BJ (cell line): ENCODE data around the gene RNF151. TPM values are rescaled to one million over a fixed set of nuclear protein-coding genes. Genes with fewer than 3 reads are reported as not detected.

Experiments
- CTCF ChIA-PET: fragments of 350-600 bp; formaldehyde crosslinking; extraction: SDS; loops from one replicate; lab custom pipeline; 2021; ENCODE audit warnings: antibody characterized with exemption, inconsistent platforms; lab: Yijun Ruan, JAX
- POLR2A ChIA-PET: fragments of 300-600 bp; sonication (Branson Sonifier 250); formaldehyde crosslinking; extraction: SDS; loops from one replicate; lab custom pipeline; 2021; ENCODE audit warnings: antibody characterized with exemption; lab: Charles Lee
- DNase-seq: peaks from one replicate; pipeline ENCODE4 v3.0.0-alpha.2; 2011; ENCODE audit warnings: low read depth
- H3K27me3 ChIP-seq: 2 replicates; pipeline ENCODE4 v1.6.0; 2011; ENCODE audit warnings: low read length; ENCODE audit not compliant: control insufficient read depth, insufficient read depth
- H3K36me3 ChIP-seq: 2 replicates; pipeline ENCODE4 v1.5.1; 2011; ENCODE audit warnings: low read length; ENCODE audit not compliant: control insufficient read depth, insufficient read depth
- H3K4me3 ChIP-seq: 2 replicates; pipeline ENCODE4 v1.5.1; 2011; ENCODE audit warnings: low read depth, mild to moderate bottlenecking, control low read depth, low read length
- polyA plus RNA-seq: library from polyadenylated mRNA; depleted of rRNA; stranded (reverse); fragments of >200 nt; gene quantifications from 2 replicates; pipeline ENCODE4 v1.2.3, GENCODE V29; 2011
- TF ChIP-seq, protein P1 (sequence below): IDR thresholded peaks from 2 replicates; pipeline ENCODE4 v1.5.1; 2011; ENCODE audit warnings: low read depth, mild to moderate bottlenecking, control low read depth, inconsistent platforms, low read length, moderate library complexity; ENCODE audit not compliant: insufficient read depth

Gene RNF151
- polyA plus RNA-seq, 1 experiment, result not detected

DNA sequence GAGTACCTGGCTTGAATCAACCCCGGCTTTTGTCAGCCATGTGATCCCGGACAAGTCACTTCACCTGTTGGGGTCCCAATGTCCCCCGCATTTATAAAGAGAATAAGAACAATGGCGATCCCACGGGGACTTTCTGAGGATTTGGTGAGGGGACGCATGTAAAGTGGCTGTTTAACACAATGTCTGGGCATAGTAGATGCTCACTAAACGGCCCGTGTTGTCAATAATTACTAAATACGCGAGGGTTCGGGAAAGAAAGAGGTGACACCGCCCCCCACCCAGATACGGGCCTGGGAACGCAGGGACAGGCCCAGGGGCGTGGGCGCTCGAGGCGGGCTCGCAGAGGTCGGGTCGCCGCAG, 24.9 kb downstream of the RNF151 start:
- TF ChIP-seq, protein P1, sequence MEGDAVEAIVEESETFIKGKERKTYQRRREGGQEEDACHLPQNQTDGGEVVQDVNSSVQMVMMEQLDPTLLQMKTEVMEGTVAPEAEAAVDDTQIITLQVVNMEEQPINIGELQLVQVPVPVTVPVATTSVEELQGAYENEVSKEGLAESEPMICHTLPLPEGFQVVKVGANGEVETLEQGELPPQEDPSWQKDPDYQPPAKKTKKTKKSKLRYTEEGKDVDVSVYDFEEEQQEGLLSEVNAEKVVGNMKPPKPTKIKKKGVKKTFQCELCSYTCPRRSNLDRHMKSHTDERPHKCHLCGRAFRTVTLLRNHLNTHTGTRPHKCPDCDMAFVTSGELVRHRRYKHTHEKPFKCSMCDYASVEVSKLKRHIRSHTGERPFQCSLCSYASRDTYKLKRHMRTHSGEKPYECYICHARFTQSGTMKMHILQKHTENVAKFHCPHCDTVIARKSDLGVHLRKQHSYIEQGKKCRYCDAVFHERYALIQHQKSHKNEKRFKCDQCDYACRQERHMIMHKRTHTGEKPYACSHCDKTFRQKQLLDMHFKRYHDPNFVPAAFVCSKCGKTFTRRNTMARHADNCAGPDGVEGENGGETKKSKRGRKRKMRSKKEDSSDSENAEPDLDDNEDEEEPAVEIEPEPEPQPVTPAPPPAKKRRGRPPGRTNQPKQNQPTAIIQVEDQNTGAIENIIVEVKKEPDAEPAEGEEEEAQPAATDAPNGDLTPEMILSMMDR, result no peak
- no peak for DNase-seq
- ChIA-PET POLR2A (no interaction called here), CTCF (interaction anchor here (1.4 kb wide), 1 partner anchor 13 kb away, joined by 4 read pairs; no protein-coding TSS in a partner anchor)
- Histone ChIP-seq H3K4me3 (peak overlapping the region; percentile 41), H3K27me3 (peaks cover 2% of the 10 kb centered on the region; the same call in 1 of the 2 replicates), H3K36me3 (peaks cover 6% of the 10 kb centered on the region)

DNA sequence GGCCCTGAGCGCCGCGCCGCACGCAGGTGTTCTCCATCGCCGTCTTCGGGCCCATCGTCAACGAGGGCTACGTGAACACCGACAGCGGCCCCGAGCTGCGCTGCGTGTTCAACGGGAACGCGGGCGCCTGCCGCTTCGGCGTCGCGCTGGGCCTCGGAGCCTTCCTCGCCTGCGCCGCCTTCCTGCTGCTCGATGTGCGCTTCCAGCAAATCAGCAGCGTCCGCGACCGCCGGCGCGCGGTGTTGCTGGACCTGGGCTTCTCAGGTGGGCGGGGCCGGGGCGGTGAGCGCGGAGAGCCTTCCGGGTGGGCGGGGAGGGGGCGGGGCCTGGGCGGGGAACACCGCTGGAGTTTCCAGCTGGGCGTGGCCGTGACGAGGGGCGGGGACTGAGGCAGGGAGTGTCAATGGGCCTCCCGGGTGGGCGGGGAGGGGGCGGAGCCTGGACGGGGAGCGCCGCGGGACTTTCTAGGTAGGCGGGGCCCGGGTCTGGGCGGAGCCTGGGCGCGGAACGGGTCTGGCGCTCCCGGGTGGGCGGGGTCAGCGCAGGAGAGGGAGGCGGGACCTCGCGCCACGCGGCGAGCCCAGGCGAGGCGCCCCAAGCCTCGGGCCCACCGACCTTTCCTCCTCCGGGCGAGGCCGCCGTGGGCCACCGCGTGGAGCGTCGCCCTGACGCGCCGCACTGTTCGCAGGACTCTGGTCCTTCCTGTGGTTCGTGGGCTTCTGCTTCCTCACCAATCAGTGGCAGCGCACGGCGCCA, 25.5 kb downstream of the RNF151 start:
- TF ChIP-seq, protein P1, result no peak
- ChIA-PET POLR2A (interaction anchor here (0.6 kb wide), 1 partner anchor 209 kb away, joined by 3 read pairs; the partner anchor contains the start of gene NUBP2), CTCF (interaction anchor here (0.6 to 1.4 kb wide), 2 partner anchors 10 to 12 kb away, joined by 3 to 4 read pairs; no protein-coding TSS in a partner anchor)
- DNase-seq, result peak; percentile 20
- 0 out of 2 replicates have a peak, but pooled peaks cover 1% of the 10 kb centered on the region for H3K36me3 ChIP-seq
- peaks cover 2% of the 10 kb centered on the region; the same call in 1 of the 2 replicates for H3K27me3 ChIP-seq
- H3K4me3 ChIP-seq, result peak overlapping the region; percentile 41

DNA sequence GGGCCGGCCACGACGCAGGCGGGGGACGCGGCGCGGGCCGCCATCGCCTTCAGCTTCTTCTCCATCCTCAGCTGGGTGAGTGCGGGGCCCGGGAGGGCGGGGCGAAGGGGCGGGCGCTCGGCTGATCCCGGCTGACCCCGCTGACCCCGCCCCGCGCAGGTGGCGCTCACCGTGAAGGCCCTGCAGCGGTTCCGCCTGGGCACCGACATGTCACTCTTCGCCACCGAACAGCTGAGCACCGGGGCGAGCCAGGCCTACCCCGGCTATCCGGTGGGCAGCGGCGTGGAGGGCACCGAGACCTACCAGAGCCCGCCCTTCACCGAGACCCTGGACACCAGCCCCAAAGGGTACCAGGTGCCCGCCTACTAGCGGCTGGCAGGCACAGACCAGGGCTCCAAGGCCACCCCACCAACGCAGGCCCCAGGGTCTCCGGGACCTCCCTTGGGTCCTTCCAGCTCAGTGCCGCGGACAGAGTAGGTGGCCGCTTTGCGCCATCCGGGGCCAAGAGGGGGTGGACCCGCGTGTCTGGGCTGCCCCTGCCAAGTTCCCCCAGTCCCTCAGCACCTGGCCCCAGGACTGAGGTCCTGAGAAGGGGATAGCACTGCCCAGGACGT, 26.2 kb downstream of the RNF151 start:
- no peaks in the 10 kb centered on the region; the same call in 1 of the 2 replicates for H3K36me3 ChIP-seq
- H3K27me3 ChIP-seq, result peaks cover 2% of the 10 kb centered on the region; the same call in 1 of the 2 replicates
- TF ChIP-seq, protein P1, result no peak
- no peak overlapping the region for H3K4me3 ChIP-seq
- DNase-seq, result no peak
- POLR2A ChIA-PET, result interaction anchor here (0.6 kb wide), 1 partner anchor 210 kb away, joined by 3 read pairs; the partner anchor contains the start of gene NUBP2
- CTCF ChIA-PET, result interaction anchor here (0.6 to 1.4 kb wide), 4 partner anchors 10 to 1011 kb away, joined by 3 to 4 read pairs (median 4); no protein-coding TSS in a partner anchor

DNA sequence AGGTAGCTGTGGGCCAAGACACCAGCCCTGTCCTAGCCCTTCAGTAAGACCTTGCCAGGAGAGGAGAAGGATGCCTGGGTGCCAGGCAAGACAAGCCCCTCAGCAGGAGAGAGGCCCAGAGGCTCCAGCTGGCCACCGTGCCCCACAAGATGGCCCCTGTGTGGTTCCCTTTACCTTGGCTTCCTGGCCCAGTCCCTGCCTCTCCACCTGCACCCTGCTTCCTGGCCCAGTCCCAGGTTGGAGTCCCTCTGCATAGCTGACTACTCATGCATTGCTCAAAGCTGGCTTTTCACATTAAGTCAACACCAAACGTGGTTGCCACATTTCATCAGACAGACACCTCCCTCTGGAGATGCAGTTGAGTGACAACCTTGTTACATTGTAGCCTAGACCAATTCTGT, 27.1 kb downstream of the RNF151 start:
- H3K27me3 ChIP-seq, result peaks cover 2% of the 10 kb centered on the region; the same call in 1 of the 2 replicates
- CTCF ChIA-PET, result interaction anchor here (0.9 to 1.5 kb wide), 2 partner anchors 10 to 147 kb away, joined by 4 read pairs; no protein-coding TSS in a partner anchor
- H3K4me3 ChIP-seq, result no peak overlapping the region
- no peak for DNase-seq
- TF ChIP-seq, protein P1, result no peak
- H3K36me3 ChIP-seq, result peaks cover 7% of the 10 kb centered on the region
- POLR2A ChIA-PET, result no interaction called here
